B cell (primary cell): Measurements from ENCODE around the gene IGSF9B. TPM values are rescaled to one million over a fixed set of nuclear protein-coding genes. Genes with fewer than 3 reads are reported as not detected.

Source experiments
- ATAC-seq: fragments of 200-7000 bp; cut with Tn5 transposase; one replicate; pipeline ENCODE4 v1.10.0; 2021; ENCODE audit warnings: low read depth, mild to moderate bottlenecking, moderate number of reproducible peaks, moderate library complexity
- CTCF ChIA-PET: fragments of 350-600 bp; sonication (Branson Sonifier 250); formaldehyde crosslinking; loops from one replicate; lab custom pipeline; 2021; ENCODE audit warnings: antibody characterized with exemption, inconsistent platforms; lab: Charles Lee
- POLR2A ChIA-PET: fragments of 350-600 bp; sonication (Branson Sonifier 250); formaldehyde crosslinking; loops from one replicate; lab custom pipeline; 2021; ENCODE audit warnings: antibody characterized with exemption; lab: Charles Lee
- DNase-seq: peaks from one replicate; pipeline ENCODE4 v3.0.0; 2013
- H2AFZ ChIP-seq: 2 replicates; pipeline ENCODE4 v1.6.1; 2012; ENCODE audit warnings: mild to moderate bottlenecking, low read depth, low read length; ENCODE audit not compliant: insufficient read depth, poor library complexity, severe bottlenecking
- H3K27ac ChIP-seq, 2 donors: 1 replicate in 1 of 2; 2 replicates in 1 of 2; pipeline ENCODE4 v1.5.1; 2012 to 2013; ENCODE audit warnings: low read length in 2 of 2, mild to moderate bottlenecking in 2 of 2, moderate library complexity in 1 of 2
- H3K27me3 ChIP-seq, 4 experiments: fragments of 200-600 bp in 1 of 4; sonication (generic) in 1 of 4; replicated peaks in 1 of 4; 1 replicate in 2 of 4; 2 replicates in 2 of 4; pipeline versions ENCODE4 v1.6.1 to v1.7.0; 2013 to 2016; ENCODE audit warnings: low read length in 3 of 4, mild to moderate bottlenecking in 2 of 4, mixed read lengths in 1 of 4, moderate library complexity in 1 of 4; ENCODE audit not compliant: insufficient read depth in 4 of 4, control insufficient read depth in 3 of 4; ENCODE audit errors: control extremely low read depth in 1 of 4
- H3K36me3 ChIP-seq, 2 experiments: replicated peaks in 1 of 2; 1 replicate in 1 of 2; 2 replicates in 1 of 2; pipeline versions ENCODE4 v1.6.1 to v1.7.1; 2013; ENCODE audit warnings: low read length in 1 of 2; ENCODE audit not compliant: insufficient read depth in 2 of 2, control insufficient read depth in 1 of 2; ENCODE audit errors: control extremely low read depth in 1 of 2, extremely low read depth in 1 of 2
- H3K4me1 ChIP-seq, 2 donors: fragments of 200-600 bp in 1 of 2; sonication (generic) in 1 of 2; 1 replicate in 1 of 2; 2 replicates in 1 of 2; pipeline versions ENCODE4 v1.5.1 to v1.6.1; 2013 to 2017; ENCODE audit warnings: low read length in 2 of 2; ENCODE audit not compliant: control insufficient read depth in 2 of 2, insufficient read depth in 2 of 2
- H3K4me2 ChIP-seq: replicated peaks from 2 replicates; pipeline ENCODE3; 2012; ENCODE audit warnings: mild to moderate bottlenecking, low read depth, low read length; ENCODE audit not compliant: poor library complexity, severe bottlenecking
- H3K4me3 ChIP-seq, 5 experiments: fragments of 200-600 bp in 1 of 5; sonication (generic) in 1 of 5; 1 replicate in 3 of 5; 2 replicates in 2 of 5; pipeline versions ENCODE4 v1.5.1 to v1.7.0; 2011 to 2016; ENCODE audit warnings: low read length in 4 of 5, mild to moderate bottlenecking in 4 of 5, low read depth in 2 of 5, control low read depth in 1 of 5, moderate library complexity in 1 of 5; ENCODE audit not compliant: insufficient read depth in 1 of 5; ENCODE audit errors: control extremely low read depth in 1 of 5, extremely low read depth in 1 of 5
- H3K79me2 ChIP-seq: fragments of 200-600 bp; sonication (generic); one replicate; pipeline ENCODE4 v1.6.0; 2016; ENCODE audit warnings: low read length; ENCODE audit not compliant: control insufficient read depth, insufficient read depth
- H3K9ac ChIP-seq: fragments of 200-600 bp; sonication (generic); 2 replicates; pipeline ENCODE4 v1.6.1; 2017; ENCODE audit warnings: mild to moderate bottlenecking, low read length, moderate library complexity
- H3K9me3 ChIP-seq, 3 donors: one replicate each; pipeline versions ENCODE4 v1.6.1 to v1.7.1; 2013; ENCODE audit warnings: low read length in 2 of 3; ENCODE audit not compliant: control insufficient read depth in 2 of 3, insufficient read depth in 1 of 3; ENCODE audit errors: control extremely low read depth in 1 of 3
- H4K20me1 ChIP-seq: 2 replicates; pipeline ENCODE4 v1.6.0; 2012; ENCODE audit warnings: mild to moderate bottlenecking, low read length; ENCODE audit not compliant: insufficient read depth, control insufficient read depth, poor library complexity, severe bottlenecking
- H3K27ac Mint-ChIP-seq: one replicate; pipeline ENCODE4 v1.8.0; 2021; ENCODE audit warnings: mixed read lengths
- H3K27me3 Mint-ChIP-seq: one replicate; pipeline ENCODE4 v1.8.0; 2021; ENCODE audit warnings: mixed read lengths
- H3K4me1 Mint-ChIP-seq: one replicate; pipeline ENCODE4 v1.8.0; 2021; ENCODE audit warnings: mixed read lengths
- H3K4me3 Mint-ChIP-seq: one replicate; pipeline ENCODE4 v1.8.0; 2021; ENCODE audit warnings: mixed read lengths
- H3K9me3 Mint-ChIP-seq: one replicate; pipeline ENCODE4 v1.8.0; 2022; ENCODE audit warnings: mixed read lengths; ENCODE audit not compliant: insufficient read depth
- EZH2 ChIP-seq: IDR thresholded peaks from 2 replicates; pipeline ENCODE4 v1.6.1; 2012; ENCODE audit warnings: borderline replicate concordance, low read depth, mild to moderate bottlenecking, moderate library complexity, low read length; ENCODE audit not compliant: insufficient read depth, poor library complexity, severe bottlenecking
- WGBS: methylation state at CpG from one replicate; pipeline ENCODE4 v1.1.5; 2013; ENCODE audit warnings: missing lambda C conversion rate; ENCODE audit not compliant: insufficient coverage; 5-methylcytosine and 5-hydroxymethylcytosine counted together
- intact Hi-C: fragments of 100-400 bp; cut with micrococcal nuclease; formaldehyde crosslinking; loops from one replicate; pipeline ENCODE4 v1.10.0; 2022
- polyA plus RNA-seq: library from polyadenylated mRNA; depleted of rRNA; stranded (reverse); fragments of >200 nt; gene quantifications from 2 replicates; pipeline ENCODE4 v1.2.3, GENCODE V29; 2012
- total RNA-seq, 2 donors: library from RNA; stranded (reverse); fragments of 120-200 nt in 1 of 2; gene quantifications; 1 replicate in 1 of 2; 2 replicates in 1 of 2; pipeline versions ENCODE4 v1.2.3 to v1.2.4, GENCODE V29; 2013 to 2022
- TF ChIP-seq, protein P1 (sequence below): fragments of 200-600 bp; IDR thresholded peaks from one replicate; pipeline ENCODE4 v1.8.0; 2022; ENCODE audit warnings: antibody characterized with exemption, mild to moderate bottlenecking

IGSF9B gene
- total and polyA plus RNA-seq, 2 donors (not counting 1 experiment from before 2014, with no cell fraction given): 0.15 to 0.37 TPM

GRCh38 chr11:133982151-133982550, 25.4 kb upstream of the IGSF9B start:
- ChIA-PET POLR2A (no interaction called here), CTCF (no interaction called here)
- DNase-seq (no peak), ATAC-seq (no peak)
- no peak overlapping the region for H3K27ac Mint-ChIP-seq
- H3K9me3 Mint-ChIP-seq: no peaks in the 10 kb centered on the region
- intact Hi-C loops: no loop called here
- H3K27me3 Mint-ChIP-seq: peaks cover 39% of the 10 kb centered on the region
- no peaks in the 10 kb centered on the region for H3K79me2 ChIP-seq
- H3K27me3 ChIP-seq: no peaks in the 10 kb centered on the region
- no peak overlapping the region for H3K4me3 Mint-ChIP-seq
- no peak overlapping the region for H2AFZ ChIP-seq
- TF ChIP-seq, protein P1, sequence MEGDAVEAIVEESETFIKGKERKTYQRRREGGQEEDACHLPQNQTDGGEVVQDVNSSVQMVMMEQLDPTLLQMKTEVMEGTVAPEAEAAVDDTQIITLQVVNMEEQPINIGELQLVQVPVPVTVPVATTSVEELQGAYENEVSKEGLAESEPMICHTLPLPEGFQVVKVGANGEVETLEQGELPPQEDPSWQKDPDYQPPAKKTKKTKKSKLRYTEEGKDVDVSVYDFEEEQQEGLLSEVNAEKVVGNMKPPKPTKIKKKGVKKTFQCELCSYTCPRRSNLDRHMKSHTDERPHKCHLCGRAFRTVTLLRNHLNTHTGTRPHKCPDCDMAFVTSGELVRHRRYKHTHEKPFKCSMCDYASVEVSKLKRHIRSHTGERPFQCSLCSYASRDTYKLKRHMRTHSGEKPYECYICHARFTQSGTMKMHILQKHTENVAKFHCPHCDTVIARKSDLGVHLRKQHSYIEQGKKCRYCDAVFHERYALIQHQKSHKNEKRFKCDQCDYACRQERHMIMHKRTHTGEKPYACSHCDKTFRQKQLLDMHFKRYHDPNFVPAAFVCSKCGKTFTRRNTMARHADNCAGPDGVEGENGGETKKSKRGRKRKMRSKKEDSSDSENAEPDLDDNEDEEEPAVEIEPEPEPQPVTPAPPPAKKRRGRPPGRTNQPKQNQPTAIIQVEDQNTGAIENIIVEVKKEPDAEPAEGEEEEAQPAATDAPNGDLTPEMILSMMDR: no peak
- TF ChIP-seq EZH2: no peak
- H3K4me1 ChIP-seq: no peaks in the 10 kb centered on the region
- H3K27ac ChIP-seq: no peak overlapping the region
- no peaks in the 10 kb centered on the region for H3K9me3 ChIP-seq
- H4K20me1 ChIP-seq: no peaks in the 10 kb centered on the region
- 91% methylated on average over 14 of the region's 14 CpGs for WGBS
- no peaks in the 10 kb centered on the region for H3K36me3 ChIP-seq
- H3K4me1 Mint-ChIP-seq: no peaks in the 10 kb centered on the region
- no peak overlapping the region for H3K4me2 ChIP-seq
- H3K4me3 ChIP-seq: no peak overlapping the region
- no peak overlapping the region for H3K9ac ChIP-seq

- H3K4me3 ChIP-seq: no peak overlapping the region
- POLR2A ChIA-PET: no interaction called here
- H3K36me3 ChIP-seq: no peaks in the 10 kb centered on the region
- peaks cover 3% of the 10 kb centered on the region for H3K4me1 Mint-ChIP-seq
- 43% methylated on average over 2 of the region's 5 CpGs for WGBS
- CTCF ChIA-PET: no interaction called here
- H2AFZ ChIP-seq: no peak overlapping the region
- DNase-seq (no peak), ATAC-seq (no peak)
- H3K4me2 ChIP-seq: no peak overlapping the region
- H3K4me1 ChIP-seq: no peaks in the 10 kb centered on the region
- peaks cover 36% of the 10 kb centered on the region for H3K27me3 Mint-ChIP-seq
- H3K9me3 Mint-ChIP-seq: no peaks in the 10 kb centered on the region
- H4K20me1 ChIP-seq: no peaks in the 10 kb centered on the region
- no peaks in the 10 kb centered on the region for H3K9me3 ChIP-seq
- H3K27ac Mint-ChIP-seq: no peak overlapping the region
- H3K27ac ChIP-seq: no peak overlapping the region
- no peaks in the 10 kb centered on the region for H3K27me3 ChIP-seq
- intact Hi-C loops: no loop called here
- no peak overlapping the region for H3K4me3 Mint-ChIP-seq
- H3K9ac ChIP-seq: no peak overlapping the region
- TF ChIP-seq, protein P1: no peak
- no peak for TF ChIP-seq EZH2
- no peaks in the 10 kb centered on the region for H3K79me2 ChIP-seq
These were observed 24.4 kb upstream of the IGSF9B start for GRCh38 chr11:133981156-133981555.
